Stimulated activated CD8-positive, alpha-beta memory T cell treated with anti-CD3 and anti-CD28 coated beads, Interleukin-12 subunit alpha, Interleukin-12 subunit beta, amount 100 ng/mL, for 1 hour (primary cell): ENCODE results near the gene LRRC56.

Experiments used
- DNase-seq: peaks from one replicate; pipeline ENCODE4 v3.0.0-alpha.2; 2020; ENCODE audit warnings: low read depth

Gene LRRC56

GRCh38 chr11:521177-521688 lies 16.1 kb upstream of the LRRC56 start:
- DNase-seq = no peak

DNA sequence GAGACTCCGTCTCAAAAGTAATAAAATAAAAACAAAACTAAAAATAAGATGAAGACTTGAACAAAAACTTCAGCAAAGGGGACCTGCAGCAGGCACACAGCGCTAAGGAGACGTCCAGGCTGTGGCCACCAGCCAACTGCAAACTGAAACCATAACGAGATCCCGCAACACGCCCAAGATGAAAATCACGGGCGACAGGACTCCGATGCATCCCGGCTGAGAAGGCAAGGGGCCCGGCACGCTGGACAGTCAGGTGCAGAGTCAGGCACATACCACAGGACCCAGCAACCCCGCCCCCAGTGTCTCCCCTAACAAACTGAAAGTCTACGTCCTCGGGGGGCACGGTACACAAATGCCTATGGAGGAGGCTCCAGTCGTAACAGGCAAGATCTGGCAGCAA lies 11.1 kb upstream of the LRRC56 start:
- DNase-seq = no peak

DNA sequence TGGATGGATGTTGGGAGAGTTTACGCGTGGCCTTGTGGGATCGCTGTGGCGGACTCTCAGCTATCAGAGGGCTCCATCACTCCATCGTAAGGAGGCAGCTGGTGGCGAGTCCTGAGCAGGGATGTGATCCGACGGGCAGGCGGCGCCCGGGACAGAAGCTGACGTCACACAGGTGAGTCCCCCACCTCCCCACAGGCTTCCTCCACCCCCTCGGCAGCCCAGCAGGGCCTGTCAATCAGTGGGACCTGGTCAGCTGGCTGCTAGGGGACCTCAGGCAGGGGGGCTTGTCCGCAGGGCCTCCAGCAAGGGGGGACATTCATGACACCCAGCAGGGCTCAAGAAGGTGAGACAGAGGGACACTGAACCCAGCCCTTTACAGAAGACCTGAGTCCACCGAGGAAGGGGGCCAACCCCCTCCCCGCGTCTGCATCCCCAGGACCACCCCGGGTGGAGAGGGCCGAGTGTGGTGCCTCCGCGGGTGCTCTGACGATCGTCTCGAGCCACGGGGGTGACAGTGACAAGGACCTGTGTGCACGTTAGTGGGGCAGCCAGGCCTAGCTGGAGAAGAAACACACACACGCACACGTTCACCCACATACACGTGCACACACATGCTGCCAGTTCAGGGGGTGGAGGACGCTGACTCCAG lies 9.0 kb upstream of the LRRC56 start:
- DNase-seq = no peak

GRCh38 chr11:528815-529727 lies 8.3 kb upstream of the LRRC56 start:
- no peak for DNase-seq

DNA sequence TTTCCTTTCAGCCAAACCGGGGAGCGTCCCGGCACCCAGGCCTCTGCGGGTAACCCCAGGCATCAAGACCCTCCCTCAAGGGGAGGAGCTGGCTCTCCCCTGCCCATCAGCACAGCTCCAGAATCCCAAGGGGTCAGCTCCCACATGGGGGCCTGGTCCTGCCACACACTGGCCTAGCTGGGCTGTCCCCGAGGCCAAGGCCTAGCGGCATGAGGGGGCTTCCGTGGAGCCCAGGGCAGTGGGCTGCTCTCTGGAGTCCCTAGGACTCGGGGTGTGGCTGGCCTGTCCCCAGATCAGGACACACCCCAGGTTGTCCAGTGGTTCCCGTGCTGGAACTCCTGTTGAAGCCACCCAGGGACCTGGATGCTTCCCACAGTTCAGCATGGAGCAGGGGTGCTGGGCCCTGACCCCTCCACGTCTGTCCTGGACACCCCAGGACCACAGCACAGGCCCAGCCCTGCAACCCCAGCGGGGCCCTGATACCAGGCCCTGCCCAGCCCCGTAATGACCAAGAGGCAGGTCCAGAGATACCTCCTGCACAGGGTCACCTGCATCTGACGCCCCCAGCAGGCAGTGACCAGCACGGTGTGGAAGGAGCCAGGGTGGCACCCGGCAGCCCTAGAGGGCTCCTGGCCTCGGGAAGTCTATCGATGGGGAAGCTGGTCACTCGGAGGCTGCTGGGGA lies 7.5 kb upstream of the LRRC56 start:
- no peak for DNase-seq

GRCh38 chr11:530960-531831 lies 6.1 kb upstream of the LRRC56 start:
- DNase-seq = no peak

GRCh38 chr11:531919-532526 lies 5.3 kb upstream of the LRRC56 start:
- no peak for DNase-seq

- no peak for DNase-seq
Observed at GRCh38 chr11:532527-532985, 4.8 kb upstream of the LRRC56 start.

GRCh38 chr11:532986-533585 lies 4.2 kb upstream of the LRRC56 start:
- DNase-seq = no peak

- no peak for DNase-seq
Observed at GRCh38 chr11:533586-534395, 3.5 kb upstream of the LRRC56 start.

GRCh38 chr11:534396-535209 lies 2.7 kb upstream of the LRRC56 start:
- no peak for DNase-seq

DNA sequence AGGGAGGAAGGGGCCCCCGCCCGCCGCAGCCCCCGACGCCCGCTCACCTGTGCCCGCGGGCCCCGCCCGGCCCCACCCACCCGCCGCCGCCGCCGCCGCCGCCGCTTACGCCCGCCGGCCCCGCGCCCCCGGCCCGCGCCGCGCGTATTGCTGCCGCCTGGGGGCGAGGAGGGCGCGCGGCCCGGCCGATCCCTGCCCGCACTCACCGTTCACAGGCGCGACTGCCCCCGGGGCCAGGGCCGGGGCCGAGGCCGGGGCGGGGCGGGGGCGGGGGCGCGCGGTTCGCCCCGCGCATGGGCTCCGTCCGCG lies 2.2 kb upstream of the LRRC56 start:
- DNase-seq = no peak

- DNase-seq = peak; percentile 93
Observed at GRCh38 chr11:535519-536454, 1.5 kb upstream of the LRRC56 start, which contains the start of gene HRAS. Gene HRAS (minus strand): TSS chr11:535576.

DNA sequence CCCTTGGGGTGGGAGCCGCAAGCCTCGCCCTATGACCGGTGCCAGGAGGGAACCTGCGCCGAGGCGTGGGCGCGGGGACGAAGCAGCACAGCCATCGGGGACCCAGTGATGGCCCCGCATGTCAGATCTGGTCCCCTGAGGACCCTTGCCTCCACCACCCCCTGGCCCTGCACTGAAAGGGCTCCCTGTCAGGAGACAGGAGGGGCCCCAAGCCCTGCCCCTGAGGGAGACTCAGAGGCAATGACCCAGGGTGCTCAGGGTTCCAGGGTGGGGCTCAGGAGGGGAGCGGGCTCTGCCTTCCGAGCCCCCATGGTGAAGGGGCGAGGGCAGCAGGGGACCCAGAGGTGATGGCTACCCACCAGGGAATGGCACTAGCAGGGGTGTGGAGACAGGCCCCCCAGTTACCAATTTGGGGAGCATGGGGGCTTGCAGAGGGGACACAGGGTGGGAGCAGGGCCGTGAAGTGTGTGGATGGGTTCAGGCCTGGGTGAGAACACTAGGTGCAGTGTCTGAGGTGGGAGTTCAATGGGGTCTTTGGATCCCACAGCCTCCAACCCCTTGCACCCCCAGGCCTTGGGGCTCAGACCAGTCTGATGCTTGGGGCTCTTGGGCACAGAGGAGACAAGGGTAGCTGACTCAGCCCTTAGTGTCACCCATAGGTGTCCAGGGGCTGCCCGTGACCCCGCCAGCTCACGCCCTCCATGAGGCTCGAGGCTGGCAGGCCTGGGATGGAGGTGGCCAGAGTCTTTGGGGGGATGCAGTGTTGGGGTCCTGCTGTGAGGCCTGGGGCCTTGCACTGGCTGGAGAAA lies 499 bp downstream of the LRRC56 start:
- no peak for DNase-seq

- DNase-seq = no peak
Observed at GRCh38 chr11:538431-539051, 1.2 kb downstream of the LRRC56 start.

GRCh38 chr11:539971-540481 lies 2.7 kb downstream of the LRRC56 start:
- no peak for DNase-seq
